IPS-11a (cell line): ENCODE results near the gene ZMAT2.
A peak's percentile ranks its signal among the peaks of the same experiment; 100 is the strongest.
"Not testable (repeated sequence)": the region's sequence is repeated elsewhere in the genome, so short reads cannot be mapped to it uniquely, and the experiment has no call there.

ENCODE experiments used
- H3K4me3 ChIP-seq: one replicate; pipeline ENCODE4 v1.5.1; 2013; ENCODE audit warnings: low read depth, low read length, control low read depth

The ZMAT2 gene

DNA sequence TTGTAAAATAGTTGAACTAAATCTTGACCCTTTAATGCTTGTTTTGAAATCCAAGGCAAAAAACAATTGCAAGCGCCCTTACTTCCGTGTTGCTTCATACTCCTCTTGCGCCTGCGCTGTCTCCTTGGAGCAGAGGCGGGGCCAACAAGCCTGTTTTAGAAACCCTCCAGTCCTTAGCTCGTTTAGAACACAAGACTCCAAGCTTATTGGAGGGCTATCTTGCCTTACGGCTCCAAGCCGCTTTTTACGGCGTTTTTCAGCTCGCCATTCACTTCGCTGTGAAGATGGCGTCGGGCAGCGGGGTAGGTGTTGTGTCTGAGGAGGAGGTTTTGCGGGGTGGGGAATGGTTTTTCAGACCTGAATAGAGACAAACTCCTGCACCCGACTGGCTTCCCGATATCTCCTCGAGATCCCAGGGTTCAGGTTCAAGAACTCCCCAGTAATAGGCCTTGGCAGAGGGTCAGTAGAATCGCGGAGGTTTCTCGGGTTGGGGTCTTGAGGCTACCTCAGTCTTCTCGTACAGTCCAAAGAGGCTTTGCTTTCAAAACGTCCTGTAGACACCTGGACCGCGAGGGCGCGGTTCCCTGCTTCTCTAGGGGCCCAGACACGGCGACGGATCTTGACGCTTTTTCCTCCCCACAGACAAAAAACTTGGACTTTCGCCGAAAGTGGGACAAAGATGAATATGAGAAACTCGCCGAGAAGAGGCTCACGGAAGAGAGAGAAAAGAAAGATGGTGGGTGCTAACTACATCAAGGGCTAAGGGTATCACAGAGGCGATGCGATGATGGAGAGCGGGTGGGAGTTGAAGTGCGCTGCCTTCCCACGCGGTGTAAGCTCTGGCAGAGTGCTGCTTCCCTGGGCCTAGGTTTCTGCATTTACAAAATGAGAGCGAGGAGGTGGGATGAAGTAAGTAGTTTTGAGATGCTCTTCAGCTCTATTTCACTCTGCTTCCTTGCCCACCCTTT is at the start of gene ZMAT2:
Gene ZMAT2, plus strand, starts transcription at position 271 of the 968 bp plus-strand sequence. Its CDS starts 14 bp downstream, at position 285.
- H3K4me3 ChIP-seq: peak within 1 kb of the TSS; percentile 95

GRCh38 chr5:140658870-140659269 is 41.4 kb upstream of the ZMAT2 start:
- no peak overlapping the region for H3K4me3 ChIP-seq

DNA sequence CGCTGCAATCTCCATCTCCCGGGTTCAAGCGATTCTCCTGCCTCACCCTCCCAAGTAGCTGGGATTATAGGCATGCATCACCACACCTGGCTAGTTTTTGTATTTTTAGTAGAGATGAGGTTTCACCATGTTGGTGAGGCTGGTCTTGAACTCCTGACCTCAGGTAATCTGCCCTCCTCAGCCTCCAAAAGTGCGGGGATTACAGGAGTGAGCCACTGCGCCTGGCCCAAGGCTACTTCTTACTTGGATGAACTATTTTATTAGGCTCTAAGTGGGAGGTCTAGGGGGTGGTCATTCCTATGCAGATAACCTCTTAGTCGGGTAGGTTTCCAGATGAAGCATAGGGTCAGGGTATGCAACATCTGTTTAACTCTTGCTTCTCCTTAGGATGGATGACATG is 39.9 kb upstream of the ZMAT2 start:
- not testable (repeated sequence) for H3K4me3 ChIP-seq

DNA sequence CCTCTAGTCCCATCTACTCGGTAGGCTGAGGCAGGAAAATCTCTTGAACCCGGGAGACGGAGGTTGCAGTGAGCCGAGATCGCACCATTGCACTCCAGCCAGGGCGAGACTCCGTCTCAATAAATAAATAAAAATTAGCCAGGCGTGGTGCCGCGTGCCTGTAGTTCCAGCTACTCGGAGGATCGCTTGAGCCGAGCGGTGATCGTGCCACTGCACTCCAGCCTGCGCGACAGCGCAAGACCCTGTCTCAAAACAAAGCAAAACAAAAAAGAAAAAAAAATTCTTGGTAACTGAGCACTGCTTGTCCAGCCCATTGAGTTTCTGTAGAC is 36.3 kb upstream of the ZMAT2 start:
- peak overlapping the region; percentile 92 for H3K4me3 ChIP-seq

DNA sequence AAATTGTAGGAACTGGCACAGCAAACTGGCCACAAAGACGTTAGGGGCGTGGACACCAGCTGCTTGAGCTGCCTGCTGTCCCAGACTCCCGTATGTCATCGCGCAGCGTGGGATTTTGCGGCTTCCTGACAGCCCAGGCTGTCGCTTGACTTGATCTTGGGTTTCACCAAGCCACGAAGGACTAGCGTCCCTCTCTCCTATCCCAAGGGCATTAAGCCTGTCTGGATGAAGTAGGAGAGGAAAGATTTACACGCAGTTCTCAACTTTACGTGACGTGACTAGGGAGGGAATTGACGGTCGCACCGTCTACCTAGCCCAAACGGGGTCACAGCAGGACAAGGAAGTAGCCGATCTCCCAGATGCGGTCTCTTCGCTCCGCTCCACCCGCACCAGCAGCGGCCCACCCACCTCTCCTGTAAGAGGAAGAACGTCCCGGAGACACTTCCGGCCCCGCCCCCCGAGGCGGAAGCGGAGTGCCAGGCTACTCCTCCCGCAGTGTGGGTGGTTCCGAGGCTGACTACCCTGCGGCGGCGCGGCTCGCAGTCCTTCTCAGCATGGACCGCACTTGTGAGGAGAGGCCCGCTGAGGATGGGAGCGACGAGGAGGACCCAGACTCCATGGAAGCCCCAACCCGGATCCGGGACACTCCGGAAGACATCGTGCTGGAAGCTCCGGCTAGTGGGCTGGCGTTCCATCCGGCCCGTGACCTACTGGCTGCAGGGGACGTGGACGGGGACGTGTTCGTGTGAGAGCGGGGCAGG is 35.7 kb upstream of the ZMAT2 start, which contains the start of gene WDR55:
Gene WDR55, plus strand, starts transcription at position 546 of the 761 bp plus-strand sequence. Its CDS starts 9 bp downstream, at position 555.
- peak within 1 kb of the TSS; percentile 92 for H3K4me3 ChIP-seq

GRCh38 chr5:140671035-140671434 is 29.2 kb upstream of the ZMAT2 start:
- not testable (repeated sequence) for H3K4me3 ChIP-seq

DNA sequence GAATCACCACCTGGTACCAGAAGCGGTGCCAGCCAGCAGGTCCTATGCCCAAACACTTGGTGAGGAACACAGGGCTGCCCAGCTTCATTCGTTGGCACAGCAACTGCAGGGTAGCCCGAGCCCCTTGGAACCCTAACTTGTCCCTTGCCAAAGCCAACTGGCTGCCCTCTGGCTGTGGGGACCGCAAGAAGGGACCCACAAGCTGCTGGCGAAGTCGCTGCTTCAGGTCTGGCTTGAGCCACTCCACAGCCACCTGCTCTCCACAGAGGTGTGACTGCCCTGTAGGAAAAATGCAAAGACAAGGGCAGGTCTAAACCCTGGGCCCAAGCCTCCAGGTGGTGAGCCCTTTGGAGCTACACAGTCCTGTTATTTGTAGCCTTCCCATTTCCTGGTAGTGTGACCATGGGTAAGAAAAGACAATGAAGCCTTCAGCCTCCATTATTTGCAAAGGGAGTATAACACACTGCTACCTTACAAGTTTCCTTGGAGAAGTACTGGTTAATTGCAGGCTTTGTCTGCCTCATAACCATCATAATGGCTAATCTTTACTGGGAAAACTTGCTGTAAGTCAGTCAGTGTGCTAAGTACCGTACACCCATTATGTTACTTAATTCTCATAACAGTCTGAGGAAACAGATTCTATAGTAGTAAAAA is 28.6 kb upstream of the ZMAT2 start:
- no peak overlapping the region for H3K4me3 ChIP-seq

GRCh38 chr5:140672455-140673186 is 27.6 kb upstream of the ZMAT2 start:
- H3K4me3 ChIP-seq: peak overlapping the region; percentile 14

DNA sequence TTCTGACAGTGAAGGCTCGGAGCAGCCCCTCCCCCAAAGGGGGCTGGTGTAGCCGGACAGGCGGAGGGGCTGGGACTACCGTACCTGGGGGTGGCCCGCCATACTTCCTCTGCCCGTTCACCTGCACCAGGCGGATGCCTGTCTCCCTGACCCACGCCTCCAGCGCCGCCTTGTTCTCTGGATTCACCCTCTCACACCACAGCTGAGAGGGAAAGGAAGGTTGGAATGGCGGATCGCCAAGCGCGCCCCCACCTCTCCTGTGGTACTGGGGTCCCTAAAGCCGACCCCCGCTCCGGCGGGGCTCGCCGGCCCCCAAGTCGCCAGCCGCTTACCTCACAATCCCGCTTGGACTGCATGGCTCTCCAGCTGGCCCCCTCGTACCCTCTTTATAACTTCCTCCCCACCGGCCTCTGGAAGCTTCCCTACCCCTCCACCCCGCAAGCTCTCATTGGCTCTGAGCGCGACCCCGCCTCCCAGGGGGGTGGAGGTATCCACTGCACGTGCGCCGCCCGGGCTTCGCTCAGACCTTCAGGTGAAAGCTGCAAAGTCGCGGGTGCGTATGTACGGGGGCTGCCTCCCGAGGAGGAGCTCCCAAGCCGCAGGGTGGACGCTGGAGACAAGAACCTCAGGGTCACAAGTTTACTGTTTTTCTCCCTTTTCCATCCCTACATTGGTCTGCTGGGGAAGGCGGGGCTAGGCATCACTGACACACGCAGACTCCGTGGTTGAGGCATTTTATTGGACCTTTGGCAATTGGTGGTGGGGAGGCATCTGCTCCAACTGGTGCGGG is 26.9 kb upstream of the ZMAT2 start, which contains the start of gene DND1:
Gene DND1, minus strand, starts transcription at position 390 of the 790 bp plus-strand sequence. Its CDS starts 34 bp downstream, at position 356.
- H3K4me3 ChIP-seq: peak within 1 kb of the TSS; percentile 14

DNA sequence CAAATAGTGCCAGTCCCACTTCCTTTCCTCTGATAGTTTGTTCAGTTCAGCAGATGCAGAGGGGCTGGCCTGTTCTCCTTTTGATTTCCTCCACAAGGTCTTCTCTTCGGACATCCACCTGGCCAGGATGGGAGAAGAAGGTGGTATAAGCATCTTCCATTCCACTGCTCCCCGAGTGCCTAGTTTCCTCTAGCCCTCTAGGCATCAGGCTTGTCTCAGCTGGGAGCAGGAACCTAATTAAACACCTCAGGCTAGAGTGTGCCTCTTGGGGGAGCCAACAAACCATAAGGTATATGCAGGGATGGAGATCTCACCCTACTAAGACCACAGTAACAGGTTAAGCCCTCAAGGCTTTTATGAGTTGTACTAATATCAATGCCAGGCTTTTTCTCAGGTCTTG is 26.0 kb upstream of the ZMAT2 start:
- no peak overlapping the region for H3K4me3 ChIP-seq

GRCh38 chr5:140674629-140675028 is 25.6 kb upstream of the ZMAT2 start:
- H3K4me3 ChIP-seq: no peak overlapping the region

GRCh38 chr5:140677947-140678346 is 22.3 kb upstream of the ZMAT2 start:
- no peak overlapping the region for H3K4me3 ChIP-seq

- no peak overlapping the region for H3K4me3 ChIP-seq
Measured at GRCh38 chr5:140678993-140679392, 21.3 kb upstream of the ZMAT2 start.

- peak overlapping the region; percentile 98 for H3K4me3 ChIP-seq
Measured at GRCh38 chr5:140690376-140690932, 9.8 kb upstream of the ZMAT2 start.

DNA sequence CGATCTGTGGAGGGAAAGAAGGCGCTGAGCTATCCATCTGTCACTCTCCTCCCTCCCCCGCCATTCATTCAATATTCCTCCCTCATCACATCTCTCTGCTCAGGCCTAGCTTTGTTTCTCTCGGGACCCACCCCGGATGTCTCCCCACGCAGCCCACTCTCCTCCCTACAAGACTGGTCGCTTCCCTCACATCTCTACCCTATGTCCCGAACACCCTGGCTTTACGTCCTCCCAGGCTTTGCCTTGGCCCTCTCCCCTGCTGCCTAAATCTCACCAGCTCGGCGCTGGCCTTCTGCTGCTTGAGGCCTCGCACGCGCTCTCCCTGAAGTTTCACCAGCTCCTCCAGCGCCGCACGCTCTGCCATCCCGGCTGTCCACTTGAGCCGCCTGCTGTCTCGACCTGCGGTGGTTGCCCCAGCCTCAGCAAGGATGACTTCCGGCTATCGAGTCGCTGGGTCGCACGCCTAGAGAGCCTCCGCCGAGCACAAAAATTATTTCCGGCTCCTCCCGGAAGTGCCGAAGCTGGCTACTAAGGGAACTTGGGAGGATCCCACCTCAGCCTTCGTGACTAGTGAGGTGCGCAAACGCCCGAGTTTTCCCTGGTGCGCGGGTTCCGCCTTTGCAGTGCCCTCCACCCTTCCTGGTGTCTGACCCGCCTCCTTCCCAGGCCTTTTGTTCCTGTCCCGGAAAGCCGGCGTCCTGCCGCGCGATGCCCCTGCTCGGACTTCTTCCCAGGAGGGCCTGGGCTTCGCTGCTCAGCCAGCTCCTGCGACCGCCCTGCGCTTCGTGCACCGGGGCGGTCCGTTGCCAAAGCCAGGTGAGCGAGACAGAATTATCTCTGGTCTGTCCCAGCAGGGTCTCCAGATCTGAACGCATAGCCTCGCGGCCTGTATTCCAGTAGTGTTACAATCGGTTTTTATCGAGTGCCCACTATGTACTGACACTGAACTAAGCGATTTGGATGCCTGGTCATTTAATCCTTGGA is 9.0 kb upstream of the ZMAT2 start, which contains the start of the genes HARS1 and HARS2:
Gene HARS1, minus strand, starts transcription at position 430 of the 984 bp plus-strand sequence. Its CDS starts 66 bp downstream, at position 364.
Gene HARS2, plus strand, starts transcription at position 515 of the 984 bp plus-strand sequence. Its CDS starts 194 bp downstream, at position 709.
- H3K4me3 ChIP-seq: peak within 1 kb of the TSS; percentile 98

- no peak overlapping the region for H3K4me3 ChIP-seq
Measured at GRCh38 chr5:140694276-140694675, 6.0 kb upstream of the ZMAT2 start.

DNA sequence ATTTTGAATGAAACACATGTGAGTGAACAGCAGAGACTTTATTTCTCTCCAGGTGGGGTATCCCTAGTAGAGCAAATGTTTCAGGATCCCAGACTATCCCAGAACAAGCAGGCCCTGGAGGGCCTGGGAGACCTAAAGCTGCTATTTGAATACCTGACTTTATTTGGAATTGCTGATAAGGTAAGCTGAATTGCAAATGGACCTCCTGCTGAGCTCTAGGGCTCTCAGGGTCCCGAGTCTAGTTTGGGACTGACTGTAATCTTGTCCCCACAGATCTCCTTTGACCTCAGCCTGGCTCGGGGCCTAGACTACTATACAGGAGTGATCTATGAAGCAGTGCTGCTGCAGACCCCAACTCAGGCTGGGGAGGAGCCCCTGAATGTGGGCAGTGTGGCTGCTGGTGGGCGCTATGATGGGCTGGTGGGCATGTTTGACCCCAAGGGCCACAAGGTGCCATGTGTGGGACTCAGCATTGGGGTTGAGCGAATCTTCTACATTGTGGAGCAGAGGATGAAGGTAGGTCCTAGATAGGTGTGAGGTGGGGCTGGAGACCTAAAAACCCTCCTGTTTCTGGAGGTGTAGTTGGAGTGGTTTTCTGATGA is 3.3 kb upstream of the ZMAT2 start:
- no peak overlapping the region for H3K4me3 ChIP-seq
